ENCODE measurements around the gene RPS5.
"Not testable (repeated sequence)": the region's sequence is repeated elsewhere in the genome, so short reads cannot be mapped to it uniquely, and the experiment has no call there.

The RPS5 gene

DNA sequence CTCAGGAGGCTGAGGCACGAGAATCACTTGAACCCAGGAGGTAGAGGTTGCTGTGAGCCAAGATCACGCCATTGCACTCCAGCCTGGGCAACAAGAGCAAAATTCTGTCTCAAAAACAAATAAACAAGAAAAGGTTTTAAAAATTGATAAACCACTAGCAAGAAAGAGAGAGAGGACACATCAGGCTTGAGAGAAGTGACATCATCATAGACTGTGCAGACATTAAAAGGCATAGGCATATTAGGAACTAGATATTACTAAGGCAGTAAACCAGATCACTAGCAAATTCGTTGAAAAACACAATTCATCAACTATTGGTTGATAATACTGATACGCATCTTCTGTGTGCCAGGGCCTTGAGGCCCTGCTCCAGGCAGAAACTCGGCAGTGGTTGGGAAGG, 41.5 kb upstream of the RPS5 start:
- H3K27me3 ChIP-seq (ENCODE audit: insufficient read depth, low read length, poor library complexity), result no peaks in the 10 kb centered on the region
- H3K36me3 ChIP-seq (ENCODE audit: insufficient read depth, low read length), result peaks cover 22% of the 10 kb centered on the region
- no peaks in the 10 kb centered on the region for H3K9me3 ChIP-seq (ENCODE audit: insufficient read depth, low read length, severe bottlenecking)
- H3K79me2 ChIP-seq (ENCODE audit: insufficient read depth, low read length), result peaks cover 38% of the 10 kb centered on the region
- no peak overlapping the region for H3K9ac ChIP-seq (ENCODE audit: low read depth, low read length)
- DNase-seq (no peak), ATAC-seq (ENCODE audit: insufficient read depth, low read depth) (no peak)
- peaks cover 40% of the 10 kb centered on the region for H3K4me1 ChIP-seq (ENCODE audit: insufficient read depth, low read length)
- peak overlapping the region; percentile 99; the same call in 1 of the 2 replicates for H3K4me2 ChIP-seq (ENCODE audit: insufficient read depth, low read length)
- H4K20me1 ChIP-seq (ENCODE audit: insufficient read depth, low read length), result 0 out of 2 replicates have a peak, but pooled peaks cover 2% of the 10 kb centered on the region
- peak overlapping the region in 1 of 2 experiments; percentile 40; a peak in 1 of 4 replicates for H3K4me3 ChIP-seq (ENCODE audit: low read depth in 1 of 2, low read length in 2 of 2)
- H3K27ac ChIP-seq (ENCODE audit: low read length), result no peak overlapping the region
- no peak overlapping the region for H2AFZ ChIP-seq (ENCODE audit: low read depth, low read length)
- TF ChIP-seq EZH2 (IDR thresholded peaks at IDR 0.05; ENCODE audit: borderline replicate concordance, low read depth, low read length, severe bottlenecking), result no peak
- TF ChIP-seq, protein P1, sequence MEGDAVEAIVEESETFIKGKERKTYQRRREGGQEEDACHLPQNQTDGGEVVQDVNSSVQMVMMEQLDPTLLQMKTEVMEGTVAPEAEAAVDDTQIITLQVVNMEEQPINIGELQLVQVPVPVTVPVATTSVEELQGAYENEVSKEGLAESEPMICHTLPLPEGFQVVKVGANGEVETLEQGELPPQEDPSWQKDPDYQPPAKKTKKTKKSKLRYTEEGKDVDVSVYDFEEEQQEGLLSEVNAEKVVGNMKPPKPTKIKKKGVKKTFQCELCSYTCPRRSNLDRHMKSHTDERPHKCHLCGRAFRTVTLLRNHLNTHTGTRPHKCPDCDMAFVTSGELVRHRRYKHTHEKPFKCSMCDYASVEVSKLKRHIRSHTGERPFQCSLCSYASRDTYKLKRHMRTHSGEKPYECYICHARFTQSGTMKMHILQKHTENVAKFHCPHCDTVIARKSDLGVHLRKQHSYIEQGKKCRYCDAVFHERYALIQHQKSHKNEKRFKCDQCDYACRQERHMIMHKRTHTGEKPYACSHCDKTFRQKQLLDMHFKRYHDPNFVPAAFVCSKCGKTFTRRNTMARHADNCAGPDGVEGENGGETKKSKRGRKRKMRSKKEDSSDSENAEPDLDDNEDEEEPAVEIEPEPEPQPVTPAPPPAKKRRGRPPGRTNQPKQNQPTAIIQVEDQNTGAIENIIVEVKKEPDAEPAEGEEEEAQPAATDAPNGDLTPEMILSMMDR (IDR thresholded peaks at IDR 0.05; ENCODE audit: borderline replicate concordance, extremely low read depth, low read length, poor library complexity, severe bottlenecking), result no peak

DNA sequence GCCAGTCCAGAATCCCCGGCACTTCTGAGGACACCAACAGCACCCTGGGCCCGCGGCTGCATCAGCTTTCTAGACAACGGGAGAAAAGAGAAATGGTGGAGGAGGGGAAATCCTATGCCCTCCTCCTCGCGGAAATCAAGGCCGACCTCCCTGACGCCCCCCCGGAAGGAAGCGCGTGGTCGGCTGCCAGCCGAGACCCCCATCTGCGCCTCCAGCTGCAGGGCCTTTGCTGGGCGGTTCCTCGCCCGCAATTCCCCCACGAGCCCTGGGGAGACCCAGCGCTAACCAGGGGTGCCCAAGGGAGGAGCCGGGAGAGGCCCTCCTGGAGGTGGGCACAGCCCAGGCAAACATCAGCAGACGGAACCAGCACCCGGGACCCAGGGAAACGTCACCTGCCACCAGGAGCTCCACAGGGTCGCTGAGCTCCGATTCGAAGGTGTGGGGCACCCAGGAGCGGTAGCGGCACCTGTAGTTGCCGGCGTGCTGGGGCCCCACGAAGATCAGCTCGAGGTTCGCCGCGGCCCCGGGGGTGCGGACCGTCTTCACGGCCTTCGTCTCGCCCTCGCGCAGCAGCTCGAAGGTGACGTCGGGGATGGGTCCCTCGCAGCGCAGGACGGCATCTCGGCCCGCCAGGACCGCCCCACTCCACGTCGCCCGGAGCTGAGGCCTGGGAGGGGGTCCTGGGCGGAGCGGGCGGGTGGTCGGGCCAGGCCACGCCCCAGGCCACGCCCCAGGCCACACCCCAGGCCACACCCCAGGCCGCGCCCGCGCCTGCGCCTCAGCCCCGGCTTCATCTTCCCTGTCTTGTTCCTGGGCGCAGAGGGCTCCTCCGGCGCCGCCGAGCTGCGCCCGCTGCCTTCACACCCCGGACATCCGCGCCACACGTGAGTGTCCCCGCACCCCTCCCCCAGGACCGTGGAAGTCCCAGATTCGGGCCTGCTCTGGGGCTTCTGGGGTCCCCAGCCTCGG, 39.8 kb upstream of the RPS5 start:
- Histone ChIP-seq H3K27me3 (ENCODE audit: insufficient read depth, low read length, poor library complexity) (no peaks in the 10 kb centered on the region), H3K9ac (ENCODE audit: low read depth, low read length) (peak overlapping the region; percentile 84), H3K4me1 (ENCODE audit: insufficient read depth, low read length) (peaks cover 40% of the 10 kb centered on the region), H2AFZ (ENCODE audit: low read depth, low read length) (peak overlapping the region; percentile 99), H4K20me1 (ENCODE audit: insufficient read depth, low read length) (peaks cover 5% of the 10 kb centered on the region), H3K27ac (ENCODE audit: low read length) (peak overlapping the region; percentile 80), H3K36me3 (ENCODE audit: insufficient read depth, low read length) (peaks cover 15% of the 10 kb centered on the region), H3K79me2 (ENCODE audit: insufficient read depth, low read length) (peaks cover 35% of the 10 kb centered on the region), H3K9me3 (ENCODE audit: insufficient read depth, low read length, severe bottlenecking) (no peaks in the 10 kb centered on the region), H3K4me2 (ENCODE audit: insufficient read depth, low read length) (peak overlapping the region; percentile 99), H3K4me3 (ENCODE audit: low read depth in 1 of 2, low read length in 2 of 2) (peak overlapping the region; percentile 100)
- TF ChIP-seq, protein P1 (IDR thresholded peaks at IDR 0.05; ENCODE audit: borderline replicate concordance, extremely low read depth, low read length, poor library complexity, severe bottlenecking), result no peak
- TF ChIP-seq EZH2 (IDR thresholded peaks at IDR 0.05; ENCODE audit: borderline replicate concordance, low read depth, low read length, severe bottlenecking), result no peak
- DNase-seq (peak; percentile 86), ATAC-seq (ENCODE audit: insufficient read depth, low read depth) (peak; percentile 85)

DNA sequence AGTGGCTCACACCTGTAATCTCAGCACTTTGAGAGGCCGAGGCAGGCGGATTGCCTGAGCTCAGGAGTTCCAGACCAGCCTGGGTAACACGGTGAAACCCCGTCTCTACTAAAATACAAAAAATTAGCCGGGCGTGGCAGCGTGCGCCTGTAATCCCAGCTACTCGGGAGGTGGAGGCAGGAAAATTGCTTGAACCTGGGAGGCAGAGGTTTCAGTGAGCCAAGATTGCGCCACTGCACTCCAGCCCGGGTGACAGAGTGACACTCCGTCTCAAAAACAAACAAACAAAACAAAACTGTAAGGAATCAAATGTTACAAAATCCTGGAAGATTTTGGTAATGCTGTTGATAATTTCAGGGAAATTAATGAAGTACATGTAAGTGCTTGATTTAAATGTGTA, 39.0 kb upstream of the RPS5 start:
- not testable (repeated sequence) for H3K27me3 ChIP-seq (ENCODE audit: insufficient read depth, low read length, poor library complexity); DNase-seq; H3K9me3 ChIP-seq (ENCODE audit: insufficient read depth, low read length, severe bottlenecking); H4K20me1 ChIP-seq (ENCODE audit: insufficient read depth, low read length); ATAC-seq (ENCODE audit: insufficient read depth, low read depth)
- Histone ChIP-seq H3K4me2 (ENCODE audit: insufficient read depth, low read length) (peak overlapping the region; percentile 99), H3K4me3 (ENCODE audit: low read depth in 1 of 2, low read length in 2 of 2) (peak overlapping the region; percentile 100), H3K36me3 (ENCODE audit: insufficient read depth, low read length) (peaks cover 15% of the 10 kb centered on the region), H2AFZ (ENCODE audit: low read depth, low read length) (peak overlapping the region; percentile 99), H3K4me1 (ENCODE audit: insufficient read depth, low read length) (peaks cover 40% of the 10 kb centered on the region), H3K27ac (ENCODE audit: low read length) (peak overlapping the region; percentile 80), H3K79me2 (ENCODE audit: insufficient read depth, low read length) (peaks cover 35% of the 10 kb centered on the region), H3K9ac (ENCODE audit: low read depth, low read length) (peak overlapping the region; percentile 84)

DNA sequence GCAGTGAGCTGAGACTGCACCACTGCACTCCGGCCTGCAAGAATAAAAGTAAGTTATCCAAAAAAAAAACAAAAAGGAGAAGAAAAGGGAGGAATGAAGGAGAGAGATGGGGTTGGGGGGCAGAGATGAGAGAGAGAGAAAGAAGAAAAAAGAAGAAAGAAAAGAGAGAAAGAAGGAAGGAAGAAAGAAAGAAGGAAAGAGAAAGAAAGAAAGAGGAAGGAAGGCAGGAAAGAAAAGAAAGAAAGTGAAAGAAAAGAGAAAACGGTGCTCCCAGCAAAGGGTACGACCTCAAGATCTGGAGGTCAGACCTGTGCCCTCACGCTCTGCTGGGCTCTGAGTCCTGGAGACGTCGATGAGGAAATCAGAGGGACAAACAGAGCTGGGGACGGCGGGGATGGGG, 37.5 kb upstream of the RPS5 start:
- DNase-seq, result no peak
- Histone ChIP-seq H3K4me1 (ENCODE audit: insufficient read depth, low read length) (peaks cover 40% of the 10 kb centered on the region), H4K20me1 (ENCODE audit: insufficient read depth, low read length) (peaks cover 12% of the 10 kb centered on the region), H3K9me3 (ENCODE audit: insufficient read depth, low read length, severe bottlenecking) (no peaks in the 10 kb centered on the region), H3K27ac (ENCODE audit: low read length) (no peak overlapping the region), H3K79me2 (ENCODE audit: insufficient read depth, low read length) (peaks cover 35% of the 10 kb centered on the region), H3K4me2 (ENCODE audit: insufficient read depth, low read length) (peak overlapping the region; percentile 99), H3K9ac (ENCODE audit: low read depth, low read length) (no peak overlapping the region), H3K27me3 (ENCODE audit: insufficient read depth, low read length, poor library complexity) (no peaks in the 10 kb centered on the region), H3K4me3 (ENCODE audit: low read depth in 1 of 2, low read length in 2 of 2) (no peak overlapping the region), H3K36me3 (ENCODE audit: insufficient read depth, low read length) (peaks cover 26% of the 10 kb centered on the region), H2AFZ (ENCODE audit: low read depth, low read length) (no peak overlapping the region)
- TF ChIP-seq, protein P1 (IDR thresholded peaks at IDR 0.05; ENCODE audit: borderline replicate concordance, extremely low read depth, low read length, poor library complexity, severe bottlenecking), result no peak
- TF ChIP-seq EZH2 (IDR thresholded peaks at IDR 0.05; ENCODE audit: borderline replicate concordance, low read depth, low read length, severe bottlenecking), result no peak
- no peak for ATAC-seq (ENCODE audit: insufficient read depth, low read depth)
